DND-41 (cell line): ENCODE measurements around the gene KAT2B.

Source experiments
- ATAC-seq: fragments of 200-7000 bp; cut with Tn5 transposase; 3 replicates; pipeline ENCODE4 v1.9.1; 2021; ENCODE audit warnings: low read depth; ENCODE audit not compliant: insufficient read depth
- DNase-seq: peaks from one replicate; pipeline ENCODE4 v3.0.0-alpha.2; 2020
- H2AFZ ChIP-seq: 2 replicates; pipeline ENCODE4 v1.6.0; 2012; ENCODE audit warnings: low read depth, low read length
- H3K27ac ChIP-seq: 2 replicates; pipeline ENCODE4 v1.5.1; 2012; ENCODE audit warnings: low read length, inconsistent platforms
- H3K27me3 ChIP-seq: fragments of 200-600 bp; sonication (generic); 2 replicates; pipeline ENCODE4 v1.6.0; 2012; ENCODE audit warnings: low read length, mild to moderate bottlenecking, inconsistent platforms; ENCODE audit not compliant: insufficient read depth, poor library complexity
- H3K36me3 ChIP-seq: 2 replicates; pipeline ENCODE4 v1.5.1; 2012; ENCODE audit warnings: low read length, inconsistent platforms; ENCODE audit not compliant: insufficient read depth
- H3K4me1 ChIP-seq: 2 replicates; pipeline ENCODE4 v1.5.1; 2012; ENCODE audit warnings: mild to moderate bottlenecking, low read length; ENCODE audit not compliant: insufficient read depth
- H3K4me2 ChIP-seq: 2 replicates; pipeline ENCODE4 v1.6.0; 2012; ENCODE audit warnings: mild to moderate bottlenecking, moderate library complexity, low read length, inconsistent platforms; ENCODE audit not compliant: insufficient read depth
- H3K4me3 ChIP-seq, 2 experiments: fragments of 200-600 bp in 1 of 2; shearing (Covaris generic) in 1 of 2; 2 replicates each; pipeline ENCODE4 v1.5.1; 2012 to 2016; ENCODE audit warnings: inconsistent platforms in 2 of 2, low read length in 2 of 2, mild to moderate bottlenecking in 2 of 2, low read depth in 1 of 2, moderate library complexity in 1 of 2
- H3K79me2 ChIP-seq: 2 replicates; pipeline ENCODE4 v1.6.0; 2012; ENCODE audit warnings: low read length, inconsistent platforms; ENCODE audit not compliant: insufficient read depth
- H3K9ac ChIP-seq: 2 replicates; pipeline ENCODE4 v1.6.0; 2012; ENCODE audit warnings: low read depth, mild to moderate bottlenecking, inconsistent platforms, low read length, moderate library complexity
- H3K9me3 ChIP-seq: 2 replicates; pipeline ENCODE4 v1.5.1; 2012; ENCODE audit warnings: low read length, moderate library complexity, mild to moderate bottlenecking, inconsistent platforms; ENCODE audit not compliant: insufficient read depth, severe bottlenecking
- H4K20me1 ChIP-seq: 2 replicates; pipeline ENCODE4 v1.6.0; 2012; ENCODE audit warnings: low read length; ENCODE audit not compliant: insufficient read depth
- EZH2 ChIP-seq: IDR thresholded peaks from 3 replicates; pipeline ENCODE4 v1.6.1; 2012; ENCODE audit warnings: borderline replicate concordance, low read depth, mild to moderate bottlenecking, moderate library complexity, low read length, inconsistent platforms; ENCODE audit not compliant: severe bottlenecking
- TF ChIP-seq, protein P1 (sequence below): IDR thresholded peaks from 2 replicates; pipeline ENCODE4 v1.5.1; 2012; ENCODE audit warnings: borderline replicate concordance, low read length, moderate library complexity, mild to moderate bottlenecking; ENCODE audit not compliant: poor library complexity, severe bottlenecking; ENCODE audit errors: extremely low read depth

Gene KAT2B

DNA sequence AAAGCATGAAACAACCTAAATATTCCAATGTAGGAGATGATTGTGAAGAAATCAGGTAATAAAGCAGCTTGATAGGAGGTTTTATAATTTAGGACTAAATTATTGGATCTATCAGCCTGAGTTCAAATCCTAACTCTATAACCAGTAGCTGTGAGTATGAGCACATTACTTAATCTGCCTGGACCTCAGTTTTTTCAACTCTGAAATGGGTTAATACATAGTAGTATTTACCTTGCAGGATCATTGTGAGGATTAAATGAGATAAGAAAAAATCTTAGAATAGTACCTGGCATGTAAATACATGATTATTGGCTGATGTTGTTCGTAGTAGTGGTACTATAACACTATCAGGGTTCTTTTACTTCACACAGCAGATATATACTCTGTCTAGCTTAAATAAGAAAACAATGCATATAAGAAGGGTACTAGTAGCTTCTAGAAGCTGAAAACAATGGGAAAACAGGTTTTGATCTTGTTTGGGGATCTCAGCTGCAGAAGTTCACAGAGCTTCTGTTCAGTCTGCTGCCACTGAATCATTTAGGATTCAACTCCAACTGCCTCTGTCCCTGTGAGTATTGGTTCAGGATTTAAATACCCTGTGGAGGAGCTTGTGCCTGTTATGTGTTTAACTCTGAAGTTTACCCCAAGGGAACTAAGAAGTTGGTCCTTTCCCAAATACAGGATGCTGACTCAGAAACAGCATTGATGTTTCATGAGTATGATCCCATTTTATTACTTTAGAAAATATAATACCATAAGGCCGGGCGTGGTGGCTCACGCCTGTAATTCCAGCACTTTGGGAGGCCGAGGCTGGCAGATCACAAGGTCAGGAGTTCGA is 34.2 kb downstream of the KAT2B start:
- Histone ChIP-seq H3K9me3 (no peaks in the 10 kb centered on the region), H3K27me3 (no peaks in the 10 kb centered on the region), H3K36me3 (no peaks in the 10 kb centered on the region; the same call in 1 of the 2 replicates), H3K79me2 (no peaks in the 10 kb centered on the region), H3K4me1 (no peaks in the 10 kb centered on the region), H3K4me2 (no peak overlapping the region), H3K4me3 (no peak overlapping the region), H3K27ac (no peak overlapping the region), H2AFZ (no peak overlapping the region), H3K9ac (no peak overlapping the region), H4K20me1 (no peaks in the 10 kb centered on the region)
- no peak for ATAC-seq
- no peak for DNase-seq
- no peak for TF ChIP-seq EZH2
- TF ChIP-seq, protein P1, sequence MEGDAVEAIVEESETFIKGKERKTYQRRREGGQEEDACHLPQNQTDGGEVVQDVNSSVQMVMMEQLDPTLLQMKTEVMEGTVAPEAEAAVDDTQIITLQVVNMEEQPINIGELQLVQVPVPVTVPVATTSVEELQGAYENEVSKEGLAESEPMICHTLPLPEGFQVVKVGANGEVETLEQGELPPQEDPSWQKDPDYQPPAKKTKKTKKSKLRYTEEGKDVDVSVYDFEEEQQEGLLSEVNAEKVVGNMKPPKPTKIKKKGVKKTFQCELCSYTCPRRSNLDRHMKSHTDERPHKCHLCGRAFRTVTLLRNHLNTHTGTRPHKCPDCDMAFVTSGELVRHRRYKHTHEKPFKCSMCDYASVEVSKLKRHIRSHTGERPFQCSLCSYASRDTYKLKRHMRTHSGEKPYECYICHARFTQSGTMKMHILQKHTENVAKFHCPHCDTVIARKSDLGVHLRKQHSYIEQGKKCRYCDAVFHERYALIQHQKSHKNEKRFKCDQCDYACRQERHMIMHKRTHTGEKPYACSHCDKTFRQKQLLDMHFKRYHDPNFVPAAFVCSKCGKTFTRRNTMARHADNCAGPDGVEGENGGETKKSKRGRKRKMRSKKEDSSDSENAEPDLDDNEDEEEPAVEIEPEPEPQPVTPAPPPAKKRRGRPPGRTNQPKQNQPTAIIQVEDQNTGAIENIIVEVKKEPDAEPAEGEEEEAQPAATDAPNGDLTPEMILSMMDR, result no peak

DNA sequence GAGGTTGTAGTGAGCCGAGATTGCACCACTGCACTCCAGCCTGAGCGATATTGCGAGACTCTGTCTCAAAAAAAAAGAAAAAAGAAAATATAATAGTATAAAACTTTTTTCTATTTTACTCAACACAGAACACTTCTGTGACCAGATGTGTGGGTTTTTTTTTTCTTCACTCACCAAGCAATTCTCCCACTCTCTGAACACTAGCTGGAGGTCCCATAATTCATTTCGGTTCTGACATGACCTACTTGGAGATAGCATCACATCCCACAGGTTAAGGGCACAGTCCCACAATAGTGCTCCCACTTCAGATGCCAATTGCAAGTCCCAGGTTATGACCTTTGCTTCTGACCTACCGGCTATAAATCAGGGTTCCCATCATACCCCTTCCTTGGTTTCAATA is 35.0 kb downstream of the KAT2B start:
- ATAC-seq (no peak), DNase-seq (no peak)
- no peak overlapping the region for H3K9ac ChIP-seq
- H3K4me3 ChIP-seq, result no peak overlapping the region
- H3K27me3 ChIP-seq, result no peaks in the 10 kb centered on the region
- no peaks in the 10 kb centered on the region for H3K9me3 ChIP-seq
- no peak overlapping the region for H2AFZ ChIP-seq
- no peak overlapping the region for H3K27ac ChIP-seq
- H4K20me1 ChIP-seq, result no peaks in the 10 kb centered on the region
- TF ChIP-seq, protein P1, result no peak
- TF ChIP-seq EZH2, result no peak
- H3K4me1 ChIP-seq, result no peaks in the 10 kb centered on the region
- no peak overlapping the region for H3K4me2 ChIP-seq
- no peaks in the 10 kb centered on the region for H3K79me2 ChIP-seq
- no peaks in the 10 kb centered on the region; the same call in 1 of the 2 replicates for H3K36me3 ChIP-seq

DNA sequence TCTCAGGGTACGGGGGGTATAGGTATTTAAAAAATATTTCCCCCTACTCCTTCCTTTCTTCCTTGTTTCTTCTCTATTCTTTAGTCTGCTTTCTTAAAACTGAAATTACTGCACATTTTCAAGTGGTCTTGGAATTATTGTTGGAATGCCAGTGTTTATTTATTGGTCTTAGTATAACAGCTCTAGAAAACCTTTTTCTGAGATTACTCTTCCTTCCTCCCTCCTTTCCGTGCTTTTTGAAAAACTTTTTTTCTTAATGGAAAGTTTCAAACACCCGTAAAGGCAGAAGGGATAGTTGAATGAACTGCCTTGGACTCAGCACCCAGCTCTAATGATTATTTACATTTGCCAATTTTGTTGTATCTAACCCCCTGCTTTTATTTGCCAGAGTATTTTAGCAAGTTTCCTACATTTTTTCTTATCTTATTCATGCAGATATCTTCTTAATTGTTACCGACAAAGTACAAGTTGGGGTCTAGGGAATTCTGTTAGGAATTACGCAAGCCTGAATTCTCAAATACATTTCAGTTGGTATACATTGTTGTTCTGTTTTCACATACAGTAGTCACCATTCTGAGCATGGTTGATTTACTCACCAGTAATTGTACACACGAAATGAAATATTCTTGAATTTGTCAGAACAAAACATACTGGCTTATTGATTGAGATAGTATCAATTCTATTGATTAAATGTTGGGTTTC is 36.2 kb downstream of the KAT2B start:
- no peak for TF ChIP-seq EZH2
- TF ChIP-seq, protein P1, result no peak
- DNase-seq (no peak), ATAC-seq (no peak)
- Histone ChIP-seq H3K9me3 (no peaks in the 10 kb centered on the region), H3K36me3 (no peaks in the 10 kb centered on the region; the same call in 1 of the 2 replicates), H3K27me3 (no peaks in the 10 kb centered on the region), H3K79me2 (no peaks in the 10 kb centered on the region), H3K9ac (no peak overlapping the region), H3K4me1 (peaks cover 4% of the 10 kb centered on the region; the same call in 1 of the 2 replicates), H3K27ac (no peak overlapping the region), H4K20me1 (no peaks in the 10 kb centered on the region), H2AFZ (no peak overlapping the region), H3K4me2 (no peak overlapping the region), H3K4me3 (no peak overlapping the region)
